Stomach (tissue), 4 donors: ENCODE results near the gene SCG5.

ENCODE experiments used
- EP300 ChIP-seq: sonication (generic); formaldehyde crosslinking; IDR thresholded peaks from one replicate; pipeline ENCODE4 v1.6.1; 2017; ENCODE audit warnings: antibody characterized with exemption
- POLR2A ChIP-seq, 4 donors: fragments of 450-650 bp; IDR thresholded peaks; one replicate each; pipeline ENCODE4 v1.6.1; 2016; ENCODE audit warnings: antibody characterized with exemption in 4 of 4, control low read depth in 2 of 4, mild to moderate bottlenecking in 1 of 4, moderate library complexity in 1 of 4
- POLR2AphosphoS5 ChIP-seq, 3 donors: sonication (generic); formaldehyde crosslinking; IDR thresholded peaks; one replicate each; pipeline ENCODE4 v1.6.1; 2016; ENCODE audit warnings: antibody characterized with exemption in 3 of 3
- TF ChIP-seq, protein P1 (sequence below), 7 experiments: fragments of 450-650 bp in 4 of 7; fragments of 200-600 bp in 3 of 7; sonication (generic) in 3 of 7; IDR thresholded peaks; one replicate each; pipeline ENCODE4 v1.5.1; 2016 to 2019; ENCODE audit warnings: antibody characterized with exemption in 7 of 7, control low read depth in 2 of 7, mild to moderate bottlenecking in 1 of 7

DNA sequence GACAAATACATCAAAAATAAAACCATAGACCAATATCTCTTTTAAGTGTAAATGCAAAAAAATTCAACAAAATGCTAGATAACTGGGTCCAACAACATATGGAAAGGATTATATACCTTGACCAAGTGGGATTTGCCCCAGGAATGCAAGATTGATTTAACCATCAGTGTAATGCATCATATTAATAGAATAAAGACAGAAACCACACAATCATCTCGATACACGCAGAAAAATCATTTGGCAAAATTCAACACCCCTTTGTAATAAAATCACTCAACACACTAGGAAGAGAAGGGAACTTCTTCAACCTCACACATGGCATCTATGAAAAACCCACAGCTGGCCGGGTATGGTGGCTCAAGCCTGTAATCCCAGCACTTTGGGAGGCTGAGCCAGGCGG is 95.8 kb downstream of the SCG5 start:
- TF ChIP-seq, protein P1, sequence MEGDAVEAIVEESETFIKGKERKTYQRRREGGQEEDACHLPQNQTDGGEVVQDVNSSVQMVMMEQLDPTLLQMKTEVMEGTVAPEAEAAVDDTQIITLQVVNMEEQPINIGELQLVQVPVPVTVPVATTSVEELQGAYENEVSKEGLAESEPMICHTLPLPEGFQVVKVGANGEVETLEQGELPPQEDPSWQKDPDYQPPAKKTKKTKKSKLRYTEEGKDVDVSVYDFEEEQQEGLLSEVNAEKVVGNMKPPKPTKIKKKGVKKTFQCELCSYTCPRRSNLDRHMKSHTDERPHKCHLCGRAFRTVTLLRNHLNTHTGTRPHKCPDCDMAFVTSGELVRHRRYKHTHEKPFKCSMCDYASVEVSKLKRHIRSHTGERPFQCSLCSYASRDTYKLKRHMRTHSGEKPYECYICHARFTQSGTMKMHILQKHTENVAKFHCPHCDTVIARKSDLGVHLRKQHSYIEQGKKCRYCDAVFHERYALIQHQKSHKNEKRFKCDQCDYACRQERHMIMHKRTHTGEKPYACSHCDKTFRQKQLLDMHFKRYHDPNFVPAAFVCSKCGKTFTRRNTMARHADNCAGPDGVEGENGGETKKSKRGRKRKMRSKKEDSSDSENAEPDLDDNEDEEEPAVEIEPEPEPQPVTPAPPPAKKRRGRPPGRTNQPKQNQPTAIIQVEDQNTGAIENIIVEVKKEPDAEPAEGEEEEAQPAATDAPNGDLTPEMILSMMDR (IDR thresholded peaks at IDR 0.05): no peak
- TF ChIP-seq POLR2A (IDR thresholded peaks at IDR 0.05) (no peak), POLR2AphosphoS5 (IDR thresholded peaks at IDR 0.05) (no peak), EP300 (no peak)
